ENCODE data around the gene SDK1. TPM values are rescaled to one million over a fixed set of nuclear protein-coding genes. Genes with fewer than 3 reads are reported as not detected.

Gene SDK1
- total and polyA plus RNA-seq, 11 donors = 2.2 to 5.8 (median 3.4) TPM

DNA sequence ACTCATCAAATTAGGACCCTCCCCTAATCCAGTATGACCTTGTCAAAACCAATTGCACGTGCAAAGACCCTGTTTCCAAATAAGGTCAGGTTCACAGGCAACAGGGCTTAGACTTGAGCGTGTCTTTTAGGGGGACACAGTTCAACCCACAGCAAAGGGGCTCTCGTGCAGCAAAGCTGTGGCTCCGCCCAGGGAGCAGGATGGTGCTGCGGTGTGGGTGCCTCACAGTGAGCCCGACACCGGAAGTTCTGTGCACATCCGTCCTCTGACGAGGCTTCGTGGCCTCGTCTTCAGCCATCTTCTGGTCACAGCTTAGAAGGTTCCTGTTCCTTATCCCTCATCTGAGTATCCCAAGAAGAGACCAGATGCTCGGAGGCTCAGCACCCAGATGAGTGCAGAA is 871.8 kb downstream of the SDK1 start:
- no peaks in the 10 kb centered on the region for H3K9me3 ChIP-seq
- H3K4me1 ChIP-seq = no peaks in the 10 kb centered on the region
- H3K27ac ChIP-seq = no peak overlapping the region
- no peaks in the 10 kb centered on the region for H3K36me3 ChIP-seq
- WGBS, 4 donors = 89 to 92% (median 89%) methylated on average over 12 of the region's 12 CpGs
- H3K27me3 ChIP-seq = no peaks in the 10 kb centered on the region
- intact Hi-C loops (cut with DNase I) = no loop called here
- no peak overlapping the region for H3K4me3 ChIP-seq
- peak in 1 of 5 donors; percentile 13 for DNase-seq
- no peak for TF ChIP-seq CTCF (IDR thresholded peaks at IDR 0.05)
- ATAC-seq = no peak

- ATAC-seq = no peak
- intact Hi-C loops (cut with DNase I) = no loop called here
- H3K4me3 ChIP-seq = no peak overlapping the region
- no peaks in the 10 kb centered on the region for H3K4me1 ChIP-seq
- WGBS, 4 donors = 87 to 94% (median 92%) methylated on average over 9 of the region's 9 CpGs
- H3K36me3 ChIP-seq = no peaks in the 10 kb centered on the region
- H3K9me3 ChIP-seq = no peaks in the 10 kb centered on the region
- TF ChIP-seq CTCF (IDR thresholded peaks at IDR 0.05) (no peak), POLR2A (IDR thresholded peaks at IDR 0.05) (no peak)
- no peak overlapping the region for H3K27ac ChIP-seq
- no peaks in the 10 kb centered on the region for H3K27me3 ChIP-seq
- DNase-seq = peak in 1 of 5 donors; percentile 46
Observed at GRCh38 chr7:4173615-4174014, 872.6 kb downstream of the SDK1 start.

GRCh38 chr7:4174016-4174415 is 873.0 kb downstream of the SDK1 start:
- H3K27ac ChIP-seq = no peak overlapping the region
- H3K9me3 ChIP-seq = no peaks in the 10 kb centered on the region
- no peaks in the 10 kb centered on the region for H3K27me3 ChIP-seq
- H3K36me3 ChIP-seq = no peaks in the 10 kb centered on the region
- TF ChIP-seq POLR2A (IDR thresholded peaks at IDR 0.05) = no peak
- no peak for TF ChIP-seq CTCF (IDR thresholded peaks at IDR 0.05)
- ATAC-seq = no peak
- H3K4me3 ChIP-seq = no peak overlapping the region
- no peaks in the 10 kb centered on the region for H3K4me1 ChIP-seq
- intact Hi-C loops (cut with DNase I) = no loop called here
- no peak for DNase-seq
- WGBS, 4 donors = 87 to 90% (median 89%) methylated on average over 8 of the region's 8 CpGs

GRCh38 chr7:4174451-4174850 is 873.4 kb downstream of the SDK1 start:
- Histone ChIP-seq H3K9me3 (no peaks in the 10 kb centered on the region), H3K27ac (no peak overlapping the region), H3K4me3 (no peak overlapping the region), H3K27me3 (no peaks in the 10 kb centered on the region), H3K4me1 (no peaks in the 10 kb centered on the region), H3K36me3 (no peaks in the 10 kb centered on the region)
- no peak for ATAC-seq
- DNase-seq = peak in 2 of 5 donors; percentile 18 to 39
- WGBS, 4 donors = 89 to 93% (median 92%) methylated on average over 11 of the region's 11 CpGs
- intact Hi-C loops (cut with DNase I) = no loop called here
- TF ChIP-seq CTCF (IDR thresholded peaks at IDR 0.05) (no peak), POLR2A (IDR thresholded peaks at IDR 0.05) (no peak)
